Endothelial cell of umbilical vein (primary cell): Measurements from ENCODE around the gene SLC35E2B. TPM values are rescaled to one million over a fixed set of nuclear protein-coding genes. Genes with fewer than 3 reads are reported as not detected.
"Not testable (repeated sequence)": the region's sequence is repeated elsewhere in the genome, so short reads cannot be mapped to it uniquely, and the experiment has no call there.

Experiments used
- BruUV-seq: library from RNA; stranded (reverse); fragments of 400-500 nt; replicated peaks from 2 replicates; lab custom pipeline; 2021; lab: Mats Ljungman, UMichigan
- CTCF ChIA-PET: fragments of 300-600, 350-600 bp; sonication (Branson Sonifier 250); formaldehyde crosslinking; loops from one replicate; lab custom pipeline; 2021; ENCODE audit warnings: antibody characterized with exemption, inconsistent platforms; lab: Charles Lee
- POLR2A ChIA-PET: fragments of 300-600, 350-600 bp; sonication (Branson Sonifier 250); formaldehyde crosslinking; loops from one replicate; lab custom pipeline; 2021; ENCODE audit warnings: antibody characterized with exemption, inconsistent platforms; lab: Charles Lee
- DNase-seq: peaks from one replicate; pipeline ENCODE4 v3.0.0-alpha.2; 2011; ENCODE audit warnings: low read depth, low spot score
- FAIRE-seq: peaks from 2 replicates; lab custom pipeline; 2011; peaks lifted over from hg19 to GRCh38; lab: Jason Lieb, UNC
- H2AFZ ChIP-seq: 2 replicates; pipeline ENCODE4 v1.6.0; 2012; ENCODE audit warnings: low read depth, low read length, control low read depth, inconsistent platforms
- H3K27ac ChIP-seq: 2 replicates; pipeline ENCODE4 v1.5.1; 2011; ENCODE audit warnings: low read depth, mild to moderate bottlenecking, control low read depth, low read length, moderate library complexity; ENCODE audit not compliant: insufficient read depth
- H3K27me3 ChIP-seq, 2 experiments: 2 replicates each; pipeline versions ENCODE4 v1.6.0 to v1.6.1; 2011; ENCODE audit warnings: low read length in 2 of 2, mixed read lengths in 1 of 2; ENCODE audit not compliant: control insufficient read depth in 2 of 2, insufficient read depth in 2 of 2
- H3K36me3 ChIP-seq, 2 experiments: 2 replicates in 1 of 2; 3 replicates in 1 of 2; pipeline ENCODE4 v1.5.1; 2011; ENCODE audit warnings: low read length in 2 of 2, mild to moderate bottlenecking in 1 of 2, moderate library complexity in 1 of 2; ENCODE audit not compliant: control insufficient read depth in 2 of 2, insufficient read depth in 2 of 2; ENCODE audit errors: extremely low read depth in 1 of 2
- H3K4me1 ChIP-seq: 3 replicates; pipeline ENCODE4 v1.5.1; 2011; ENCODE audit warnings: mild to moderate bottlenecking, low read length; ENCODE audit not compliant: control insufficient read depth, insufficient read depth; ENCODE audit errors: extremely low read depth
- H3K4me2 ChIP-seq: 2 replicates; pipeline ENCODE4 v1.6.1; 2011; ENCODE audit warnings: low read length, control low read depth, mixed read lengths; ENCODE audit not compliant: insufficient read depth
- H3K4me3 ChIP-seq, 3 experiments: fragments of 200-600 bp in 1 of 3; sonication (generic), shearing (Covaris generic) in 1 of 3; replicated peaks in 1 of 3; 2 replicates each; pipeline ENCODE4 v1.5.1; 2011 to 2016; ENCODE audit warnings: control low read depth in 3 of 3, low read length in 3 of 3, mild to moderate bottlenecking in 2 of 3, inconsistent platforms in 1 of 3, low read depth in 1 of 3, moderate library complexity in 1 of 3; ENCODE audit not compliant: insufficient read depth in 1 of 3
- H3K79me2 ChIP-seq: 2 replicates; pipeline ENCODE4 v1.6.0; 2012; ENCODE audit warnings: low read length, inconsistent platforms; ENCODE audit not compliant: control insufficient read depth, insufficient read depth
- H3K9ac ChIP-seq: replicated peaks from 2 replicates; pipeline ENCODE3; 2011; ENCODE audit warnings: low read length, control low read depth; ENCODE audit not compliant: insufficient read depth; ENCODE audit errors: extremely low read depth
- H3K9me1 ChIP-seq: replicated peaks from 3 replicates; pipeline ENCODE4 v1.6.0; 2011; ENCODE audit warnings: mild to moderate bottlenecking, low read length; ENCODE audit not compliant: control insufficient read depth, insufficient read depth; ENCODE audit errors: extremely low read depth
- H3K9me3 ChIP-seq: replicated peaks from 2 replicates; pipeline ENCODE4 v1.5.1; 2012; ENCODE audit warnings: low read length, inconsistent platforms; ENCODE audit not compliant: control insufficient read depth, insufficient read depth
- H4K20me1 ChIP-seq: replicated peaks from 2 replicates; pipeline ENCODE3; 2011; ENCODE audit warnings: mild to moderate bottlenecking, low read length; ENCODE audit not compliant: control insufficient read depth, insufficient read depth; ENCODE audit errors: extremely low read depth
- dilution Hi-C: fragments of 300-500 bp; cut with MboI; formaldehyde crosslinking; loops from one replicate; pipeline ENCODE4 v1.15.0; 2019; ENCODE audit warnings: low sequenced_read_pairs; ENCODE audit not compliant: extremely low pct_ligation_motif_present
- intact Hi-C: fragments of 100-400 bp; cut with micrococcal nuclease; formaldehyde crosslinking; loops from one replicate; pipeline ENCODE4 v1.10.0; 2022
- polyA plus RNA-seq, 4 experiments: library from polyadenylated mRNA; depleted of rRNA in 3 of 4; stranded (reverse) in 3 of 4; unstranded in 1 of 4; fragments of >200 nt; gene quantifications; 2 replicates each; pipeline versions ENCODE4 v1.2.1 to v1.2.3, GENCODE V29; 2011 to 2012; ENCODE audit warnings: missing spikeins in 1 of 4
- total RNA-seq: library from RNA; stranded (reverse); gene quantifications from 2 replicates; pipeline ENCODE4 v1.2.3, GENCODE V29; 2021

SLC35E2B gene
- total and polyA plus RNA-seq, 2 donors (not counting 3 experiments of a cell fraction or from before 2014, with no cell fraction given), result 28.0 to 51.2 TPM

DNA sequence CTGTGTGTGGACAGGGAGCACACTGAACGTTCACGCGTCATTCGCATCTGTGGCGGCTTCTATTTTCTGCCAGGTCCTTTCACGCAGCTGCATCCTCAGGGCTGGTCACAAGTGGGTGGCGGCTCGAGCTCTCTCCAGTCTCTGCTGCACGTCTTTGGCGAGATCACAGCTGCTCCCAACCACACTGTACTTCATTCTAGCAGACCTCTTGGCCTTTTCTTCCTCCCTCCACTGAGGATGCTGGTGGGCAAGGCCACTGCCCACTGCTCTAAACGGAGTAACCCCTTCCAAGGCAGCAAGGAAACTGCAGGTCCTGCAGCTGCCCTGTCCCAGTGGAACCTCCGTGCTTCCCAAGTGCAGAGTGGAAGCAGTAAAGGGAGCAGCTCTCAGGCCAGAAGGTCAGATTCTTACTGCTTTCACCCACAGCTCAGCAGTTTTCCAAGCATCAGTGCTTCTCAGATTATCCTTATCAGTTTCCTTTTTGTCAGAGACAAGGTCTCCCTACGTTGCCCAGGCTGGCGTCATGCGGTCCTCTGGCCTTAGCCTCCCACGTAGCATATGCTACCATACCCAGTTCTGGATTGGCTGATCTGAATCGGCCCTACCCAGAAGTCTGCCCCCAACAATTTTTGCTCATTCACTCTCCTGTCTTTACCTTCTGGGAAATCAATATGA lies 44.9 kb downstream of the SLC35E2B start:
- H3K27me3 ChIP-seq, H3K9ac ChIP-seq, H3K9me1 ChIP-seq, BruUV-seq, dilution Hi-C loops, H3K4me1 ChIP-seq, H4K20me1 ChIP-seq, H3K9me3 ChIP-seq, DNase-seq, H3K4me2 ChIP-seq, H3K27ac ChIP-seq, FAIRE-seq, H3K4me3 ChIP-seq, H2AFZ ChIP-seq, H3K79me2 ChIP-seq, POLR2A ChIA-PET, CTCF ChIA-PET, intact Hi-C loops: not testable (repeated sequence)
- H3K36me3 ChIP-seq, result peaks cover 0 to 17% of the 10 kb centered on the region in 2 experiments

- H3K79me2 ChIP-seq, H3K9ac ChIP-seq, H3K36me3 ChIP-seq, CTCF ChIA-PET, H3K27me3 ChIP-seq, H3K4me1 ChIP-seq, H3K4me2 ChIP-seq, H3K4me3 ChIP-seq, BruUV-seq, dilution Hi-C loops, H3K9me3 ChIP-seq, POLR2A ChIA-PET, H2AFZ ChIP-seq, H3K9me1 ChIP-seq, intact Hi-C loops, H4K20me1 ChIP-seq: not testable (repeated sequence)
- FAIRE-seq (peak; percentile 49), DNase-seq (peak; percentile 35)
- H3K27ac ChIP-seq, result peak overlapping the region; percentile 17
Measured at GRCh38 chr1:1646326-1646725, 46.3 kb downstream of the SLC35E2B start.

DNA sequence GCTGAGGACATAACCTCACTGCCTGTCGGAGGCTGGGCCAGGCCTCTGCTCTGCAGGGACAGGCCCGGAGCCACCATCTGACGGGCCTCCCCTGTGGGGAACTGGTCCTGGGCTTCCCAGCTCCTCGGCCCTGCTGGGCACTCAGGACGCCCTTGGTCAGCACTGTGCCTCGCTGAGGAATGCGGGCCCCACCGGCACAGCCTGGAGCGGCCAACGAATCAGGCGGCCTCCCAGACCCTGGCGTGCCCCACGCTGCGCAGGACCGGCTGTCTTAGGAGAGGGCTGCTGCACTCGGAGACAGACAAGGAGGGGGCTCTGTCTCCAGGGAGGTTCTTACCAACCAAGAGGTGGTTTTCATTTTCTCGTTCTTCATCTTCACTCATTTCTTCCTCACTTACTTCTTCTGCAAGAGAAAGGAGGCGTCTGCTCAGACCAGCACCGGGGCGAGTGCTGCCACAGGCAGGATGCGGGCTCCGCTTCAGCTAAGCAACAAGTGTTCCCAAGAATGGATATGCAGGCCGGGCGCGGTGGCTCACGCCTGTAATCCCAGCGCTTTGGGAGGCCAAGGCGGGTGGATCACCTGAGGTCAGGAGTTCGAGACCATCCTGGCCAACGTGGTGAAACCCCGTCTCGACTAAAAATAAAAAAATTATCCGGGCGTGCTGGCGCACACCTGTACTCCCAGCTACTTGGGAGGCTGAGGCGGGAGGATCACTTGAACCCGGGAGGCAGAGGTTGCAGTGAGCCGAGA lies 51.7 kb downstream of the SLC35E2B start:
- H3K4me2 ChIP-seq, H3K27ac ChIP-seq, H3K79me2 ChIP-seq, H3K36me3 ChIP-seq, H3K4me1 ChIP-seq, H2AFZ ChIP-seq, H3K9ac ChIP-seq, BruUV-seq, H3K4me3 ChIP-seq, H3K9me3 ChIP-seq, intact Hi-C loops, FAIRE-seq, CTCF ChIA-PET, H3K27me3 ChIP-seq, H4K20me1 ChIP-seq, H3K9me1 ChIP-seq, POLR2A ChIA-PET, DNase-seq, dilution Hi-C loops: not testable (repeated sequence)

DNA sequence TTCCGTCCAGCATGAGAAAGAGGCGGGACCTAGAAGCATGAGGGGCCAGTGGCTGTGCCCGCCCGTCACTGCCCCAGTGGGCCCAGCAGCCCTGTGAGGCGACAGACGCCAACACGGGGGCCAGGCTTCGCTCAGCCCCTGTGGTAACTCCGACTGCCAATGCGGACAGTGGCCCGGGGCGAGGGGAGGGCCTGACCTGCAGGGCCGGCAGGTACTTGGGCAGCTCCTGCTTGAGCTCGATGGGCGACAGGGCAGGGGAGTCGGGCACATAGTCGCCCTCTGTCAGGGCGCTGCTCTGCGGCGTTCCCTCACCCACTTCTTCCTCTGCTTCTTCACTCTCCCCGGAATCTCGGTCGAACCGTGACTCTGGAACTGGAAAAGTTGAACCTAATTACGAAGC lies 52.5 kb downstream of the SLC35E2B start:
- H3K36me3 ChIP-seq, DNase-seq, H3K27me3 ChIP-seq, CTCF ChIA-PET, POLR2A ChIA-PET, H3K9me1 ChIP-seq, dilution Hi-C loops, H4K20me1 ChIP-seq, intact Hi-C loops, H3K27ac ChIP-seq, H3K79me2 ChIP-seq, FAIRE-seq, H3K4me3 ChIP-seq, H2AFZ ChIP-seq, H3K9me3 ChIP-seq, BruUV-seq, H3K4me1 ChIP-seq, H3K9ac ChIP-seq, H3K4me2 ChIP-seq: not testable (repeated sequence)
